ENCODE measurements around the gene ENTPD8. TPM values are rescaled to one million over a fixed set of nuclear protein-coding genes. Genes with fewer than 3 reads are reported as not detected.

ENTPD8 gene
- total and polyA plus RNA-seq, 7 donors, result 0.01 TPM; not detected in 6

GRCh38 chr9:137455359-137455991 lies 14.3 kb upstream of the ENTPD8 start:
- Histone ChIP-seq H3K27me3 (ENCODE audit: insufficient read depth in 3 of 3, low read length in 2 of 3) (no peaks in the 10 kb centered on the region), H3K36me3 (ENCODE audit: insufficient read depth in 1 of 2, low read depth in 1 of 2) (peaks cover 0 to 36% of the 10 kb centered on the region in 2 donors), H3K27ac (no peak overlapping the region), H3K9me3 (no peaks in the 10 kb centered on the region), H3K4me3 (no peak overlapping the region), H3K4me1 (peaks cover 8% of the 10 kb centered on the region)
- intact Hi-C loops (cut with DNase I), result no loop called here
- peak; percentile 9 to 51 for DNase-seq
- 90 to 93% (median 91%) methylated on average over 15 to 18 of the region's 18 CpGs for WGBS, 3 donors
- no peak for ATAC-seq
- TF ChIP-seq CTCF (IDR thresholded peaks at IDR 0.05), result no peak

GRCh38 chr9:137454597-137455358 lies 13.6 kb upstream of the ENTPD8 start:
- intact Hi-C loops (cut with DNase I), result no loop called here
- DNase-seq (peak; percentile 26 to 61), ATAC-seq (no peak)
- no peak for TF ChIP-seq CTCF (IDR thresholded peaks at IDR 0.05)
- H3K27ac ChIP-seq, result no peak overlapping the region
- H3K9me3 ChIP-seq, result no peaks in the 10 kb centered on the region
- 70 to 71% (median 71%) methylated on average over 27 to 30 of the region's 30 CpGs for WGBS, 3 donors
- peaks cover 8% of the 10 kb centered on the region for H3K4me1 ChIP-seq
- H3K27me3 ChIP-seq (ENCODE audit: insufficient read depth in 3 of 3, low read length in 2 of 3), result no peaks in the 10 kb centered on the region
- peak overlapping the region; percentile 55 for H3K4me3 ChIP-seq
- H3K36me3 ChIP-seq (ENCODE audit: insufficient read depth in 1 of 2, low read depth in 1 of 2), result peaks cover 0 to 36% of the 10 kb centered on the region in 2 donors

- DNase-seq (peak; percentile 68 to 81), ATAC-seq (peak; percentile 12 to 55 (median 28))
- WGBS, 3 donors, result 35 to 50% (median 44%) methylated on average over 10 to 23 of the region's 24 CpGs
- Histone ChIP-seq H3K36me3 (ENCODE audit: insufficient read depth in 1 of 2, low read depth in 1 of 2) (peaks cover 0 to 42% of the 10 kb centered on the region in 2 donors), H3K4me3 (peak overlapping the region; percentile 55), H3K9me3 (no peaks in the 10 kb centered on the region), H3K27me3 (ENCODE audit: insufficient read depth in 3 of 3, low read length in 2 of 3) (no peaks in the 10 kb centered on the region), H3K4me1 (peaks cover 5% of the 10 kb centered on the region), H3K27ac (no peak overlapping the region)
- TF ChIP-seq CTCF (IDR thresholded peaks at IDR 0.05), result no peak
- intact Hi-C loops (cut with DNase I), result no loop called here
These were observed 13.0 kb upstream of the ENTPD8 start for GRCh38 chr9:137454145-137454596.

- no peak overlapping the region for H3K27ac ChIP-seq
- H3K27me3 ChIP-seq (ENCODE audit: insufficient read depth in 3 of 3, low read length in 2 of 3), result no peaks in the 10 kb centered on the region
- no peak for TF ChIP-seq CTCF (IDR thresholded peaks at IDR 0.05)
- DNase-seq (peak; percentile 73 to 87), ATAC-seq (peak; percentile 51 to 77 (median 68))
- intact Hi-C loops (cut with DNase I), result no loop called here
- H3K9me3 ChIP-seq, result no peaks in the 10 kb centered on the region
- peaks cover 4% of the 10 kb centered on the region for H3K4me1 ChIP-seq
- peaks cover 0 to 47% of the 10 kb centered on the region in 2 donors for H3K36me3 ChIP-seq (ENCODE audit: insufficient read depth in 1 of 2, low read depth in 1 of 2)
- 48 to 56% (median 50%) methylated on average over 23 to 25 of the region's 25 CpGs for WGBS, 3 donors
- H3K4me3 ChIP-seq, result peak overlapping the region; percentile 24
These were observed 12.5 kb upstream of the ENTPD8 start for GRCh38 chr9:137453643-137454081.
